ENCODE results near the gene OSTF1. TPM values are rescaled to one million over a fixed set of nuclear protein-coding genes. Genes with fewer than 3 reads are reported as not detected.
A peak's percentile ranks its signal among the peaks of the same experiment; 100 is the strongest.

Gene OSTF1
- total RNA-seq, 1 experiment from 2014 or later: 58.4 TPM

DNA sequence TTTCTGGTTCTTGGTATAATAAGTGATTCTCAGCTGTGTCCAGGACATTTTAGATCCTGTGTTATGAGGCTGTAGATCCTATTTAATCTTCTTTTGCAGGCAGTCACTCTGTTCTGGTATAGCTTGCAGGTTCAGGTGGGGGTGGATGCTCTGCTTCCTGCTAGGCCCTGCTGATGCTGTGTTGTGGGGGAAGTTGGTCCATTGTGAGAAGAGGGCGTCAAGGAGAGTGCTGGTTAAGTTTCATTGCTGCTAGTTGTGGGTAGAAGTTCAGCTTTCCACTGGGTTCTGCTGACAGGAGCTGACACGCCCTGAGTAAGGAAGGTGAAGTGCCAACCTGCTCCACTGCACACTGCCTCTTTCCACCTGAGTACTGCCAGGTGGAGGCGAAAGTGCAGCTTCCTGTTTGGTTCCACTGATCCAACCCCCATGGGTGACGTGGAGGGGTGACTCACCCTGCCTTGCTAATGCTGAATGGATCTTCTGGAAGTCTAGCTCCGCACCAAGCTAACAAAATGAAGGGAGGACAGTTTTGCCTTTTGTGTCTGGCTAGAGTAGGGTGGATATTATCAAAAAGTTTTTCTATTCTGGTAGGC, 16.7 kb upstream of the OSTF1 start:
- POLR2A ChIA-PET (ENCODE audit: unreplicated experiment): interaction anchor here (0.6 kb wide), 1 partner anchor 43 kb away, joined by 7 read pairs; no protein-coding TSS in a partner anchor

DNA sequence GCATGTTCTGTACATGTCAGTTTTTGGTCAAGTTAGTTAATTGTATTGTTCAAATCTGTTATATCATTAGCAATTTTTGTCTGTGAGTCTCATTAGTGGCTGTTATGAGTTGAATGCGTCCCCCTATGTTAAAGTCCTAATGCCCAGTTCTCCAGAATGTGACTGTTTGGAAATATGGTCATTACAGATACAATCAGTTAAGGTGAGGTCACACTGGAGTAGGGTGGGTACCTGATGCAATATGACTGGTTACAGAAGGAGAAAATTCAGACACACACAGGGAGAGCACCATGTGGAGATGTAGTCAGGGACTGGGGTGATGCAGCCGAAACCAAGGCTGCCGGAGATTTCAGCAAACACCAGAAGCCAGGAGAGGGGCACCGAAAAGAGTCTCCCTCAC, 15.4 kb upstream of the OSTF1 start:
- DNase-seq: no peak
- H3F3A ChIP-seq (ENCODE audit: insufficient read depth, low read depth): no peaks in the 10 kb centered on the region
- H3K9me3 ChIP-seq (ENCODE audit: insufficient read depth, low read depth): no peaks in the 10 kb centered on the region
- no peaks in the 10 kb centered on the region for H3K27me3 ChIP-seq (ENCODE audit: insufficient read depth, low read depth)
- H3K79me2 ChIP-seq (ENCODE audit: low read depth): no peaks in the 10 kb centered on the region
- no peaks in the 10 kb centered on the region for H3K9me2 ChIP-seq (ENCODE audit: insufficient read depth)
- no TSS peak for BruUV-seq (replicated peaks)
- no peak overlapping the region for H3K4me3 ChIP-seq
- no peaks in the 10 kb centered on the region for H3K36me3 ChIP-seq (ENCODE audit: low read depth)
- ChIA-PET CTCF (no interaction called here), POLR2A (ENCODE audit: unreplicated experiment) (no interaction called here)
- H3K4me2 ChIP-seq: no peak overlapping the region
- no peak overlapping the region for H2AFZ ChIP-seq
- intact Hi-C loops (cut with micrococcal nuclease; ENCODE audit: unreplicated experiment): loop anchor here (10.0 kb wide), 1 partner anchor 188 kb away; the partner anchor contains the start of gene TRPM6
- H4K20me1 ChIP-seq (ENCODE audit: insufficient read depth): no peaks in the 10 kb centered on the region
- no peak for TF ChIP-seq EZH2 (IDR thresholded peaks at IDR 0.05; ENCODE audit: low read depth)
- TF ChIP-seq, protein P1, sequence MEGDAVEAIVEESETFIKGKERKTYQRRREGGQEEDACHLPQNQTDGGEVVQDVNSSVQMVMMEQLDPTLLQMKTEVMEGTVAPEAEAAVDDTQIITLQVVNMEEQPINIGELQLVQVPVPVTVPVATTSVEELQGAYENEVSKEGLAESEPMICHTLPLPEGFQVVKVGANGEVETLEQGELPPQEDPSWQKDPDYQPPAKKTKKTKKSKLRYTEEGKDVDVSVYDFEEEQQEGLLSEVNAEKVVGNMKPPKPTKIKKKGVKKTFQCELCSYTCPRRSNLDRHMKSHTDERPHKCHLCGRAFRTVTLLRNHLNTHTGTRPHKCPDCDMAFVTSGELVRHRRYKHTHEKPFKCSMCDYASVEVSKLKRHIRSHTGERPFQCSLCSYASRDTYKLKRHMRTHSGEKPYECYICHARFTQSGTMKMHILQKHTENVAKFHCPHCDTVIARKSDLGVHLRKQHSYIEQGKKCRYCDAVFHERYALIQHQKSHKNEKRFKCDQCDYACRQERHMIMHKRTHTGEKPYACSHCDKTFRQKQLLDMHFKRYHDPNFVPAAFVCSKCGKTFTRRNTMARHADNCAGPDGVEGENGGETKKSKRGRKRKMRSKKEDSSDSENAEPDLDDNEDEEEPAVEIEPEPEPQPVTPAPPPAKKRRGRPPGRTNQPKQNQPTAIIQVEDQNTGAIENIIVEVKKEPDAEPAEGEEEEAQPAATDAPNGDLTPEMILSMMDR (conservative IDR thresholded peaks at IDR 0.05): no peak
- H3K4me1 ChIP-seq (replicated peaks; ENCODE audit: insufficient read depth): no peaks in the 10 kb centered on the region; the same call in 1 of the 2 replicates
- no peak overlapping the region for H3K27ac ChIP-seq

More for the DNA sequence above, 16.7 kb upstream of the OSTF1 start:
- Histone ChIP-seq H3K79me2 (ENCODE audit: low read depth) (no peaks in the 10 kb centered on the region), H3K27ac (no peak overlapping the region), H3K4me2 (no peak overlapping the region), H3K36me3 (ENCODE audit: low read depth) (no peaks in the 10 kb centered on the region), H3K27me3 (ENCODE audit: insufficient read depth, low read depth) (no peaks in the 10 kb centered on the region), H3K4me1 (replicated peaks; ENCODE audit: insufficient read depth) (no peaks in the 10 kb centered on the region; the same call in 1 of the 2 replicates), H4K20me1 (ENCODE audit: insufficient read depth) (no peaks in the 10 kb centered on the region), H2AFZ (no peak overlapping the region), H3F3A (ENCODE audit: insufficient read depth, low read depth) (no peaks in the 10 kb centered on the region), H3K9me3 (ENCODE audit: insufficient read depth, low read depth) (no peaks in the 10 kb centered on the region), H3K9me2 (ENCODE audit: insufficient read depth) (no peaks in the 10 kb centered on the region), H3K4me3 (no peak overlapping the region)
- intact Hi-C loops (cut with micrococcal nuclease; ENCODE audit: unreplicated experiment): loop anchor here (10.0 kb wide), 1 partner anchor 187 kb away; the partner anchor contains the start of gene TRPM6
- BruUV-seq (replicated peaks): no TSS peak
- CTCF ChIA-PET: interaction anchor here (0.6 to 1.2 kb wide), 3 partner anchors 44 to 298 kb away, joined by 5 to 13 read pairs (median 7); no protein-coding TSS in a partner anchor
- peak in 1 of 2 experiments; percentile 25 for DNase-seq
- TF ChIP-seq, protein P1 (conservative IDR thresholded peaks at IDR 0.05): no peak
- TF ChIP-seq EZH2 (IDR thresholded peaks at IDR 0.05; ENCODE audit: low read depth): no peak

DNA sequence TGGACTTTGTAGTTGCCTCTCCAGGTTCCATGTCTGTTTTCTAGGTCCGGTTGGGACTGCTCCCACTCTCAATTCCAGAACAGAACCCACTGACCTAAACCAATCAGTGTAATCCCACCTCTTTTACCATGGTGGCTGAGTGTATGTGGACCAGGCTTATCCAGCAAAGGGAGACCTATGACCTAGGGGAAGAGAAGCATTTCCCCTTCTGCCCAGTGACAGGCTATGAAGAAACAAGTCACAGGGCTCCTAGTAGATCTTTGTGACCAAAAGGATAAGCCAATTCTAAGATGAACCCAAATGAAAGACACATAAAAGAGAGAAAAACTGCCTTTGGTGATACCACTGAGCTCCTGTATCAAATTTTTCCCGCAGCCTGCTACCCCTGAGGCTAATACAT, 6.7 kb upstream of the OSTF1 start:
- BruUV-seq (replicated peaks): no TSS peak
- Histone ChIP-seq H3K27me3 (ENCODE audit: insufficient read depth, low read depth) (no peaks in the 10 kb centered on the region), H3K27ac (no peak overlapping the region), H3F3A (ENCODE audit: insufficient read depth, low read depth) (no peaks in the 10 kb centered on the region), H3K9me2 (ENCODE audit: insufficient read depth) (no peaks in the 10 kb centered on the region), H3K4me3 (no peak overlapping the region), H2AFZ (no peak overlapping the region), H3K79me2 (ENCODE audit: low read depth) (peaks cover 8% of the 10 kb centered on the region; the same call in 1 of the 2 replicates), H3K9me3 (ENCODE audit: insufficient read depth, low read depth) (no peaks in the 10 kb centered on the region), H3K4me1 (replicated peaks; ENCODE audit: insufficient read depth) (peaks cover 16% of the 10 kb centered on the region), H4K20me1 (ENCODE audit: insufficient read depth) (no peaks in the 10 kb centered on the region), H3K36me3 (ENCODE audit: low read depth) (no peaks in the 10 kb centered on the region), H3K4me2 (no peak overlapping the region)
- POLR2A ChIA-PET (ENCODE audit: unreplicated experiment): no interaction called here
- intact Hi-C loops (cut with micrococcal nuclease; ENCODE audit: unreplicated experiment): loop anchor here (10.0 kb wide), 1 partner anchor 1233 kb away; no protein-coding TSS in a partner anchor
- TF ChIP-seq, protein P1 (conservative IDR thresholded peaks at IDR 0.05): no peak
- TF ChIP-seq EZH2 (IDR thresholded peaks at IDR 0.05; ENCODE audit: low read depth): no peak
- CTCF ChIA-PET: no interaction called here
- no peak for DNase-seq
